Stimulated activated naive CD8-positive, alpha-beta T cell treated with anti-CD3 and anti-CD28 coated beads, Interleukin-15, Interleukin-2, amounts not matched to agents 100 U/mL and 50 U/mL, for 24 hours (primary cell): ENCODE data around the gene ESYT2.

Source experiments
- ATAC-seq: fragments of 150-1000 bp; cut with Tn5 transposase; one replicate; pipeline ENCODE4 v1.10.0; 2021
- DNase-seq: peaks from one replicate; pipeline ENCODE4 v3.0.0; 2021

The ESYT2 gene

DNA sequence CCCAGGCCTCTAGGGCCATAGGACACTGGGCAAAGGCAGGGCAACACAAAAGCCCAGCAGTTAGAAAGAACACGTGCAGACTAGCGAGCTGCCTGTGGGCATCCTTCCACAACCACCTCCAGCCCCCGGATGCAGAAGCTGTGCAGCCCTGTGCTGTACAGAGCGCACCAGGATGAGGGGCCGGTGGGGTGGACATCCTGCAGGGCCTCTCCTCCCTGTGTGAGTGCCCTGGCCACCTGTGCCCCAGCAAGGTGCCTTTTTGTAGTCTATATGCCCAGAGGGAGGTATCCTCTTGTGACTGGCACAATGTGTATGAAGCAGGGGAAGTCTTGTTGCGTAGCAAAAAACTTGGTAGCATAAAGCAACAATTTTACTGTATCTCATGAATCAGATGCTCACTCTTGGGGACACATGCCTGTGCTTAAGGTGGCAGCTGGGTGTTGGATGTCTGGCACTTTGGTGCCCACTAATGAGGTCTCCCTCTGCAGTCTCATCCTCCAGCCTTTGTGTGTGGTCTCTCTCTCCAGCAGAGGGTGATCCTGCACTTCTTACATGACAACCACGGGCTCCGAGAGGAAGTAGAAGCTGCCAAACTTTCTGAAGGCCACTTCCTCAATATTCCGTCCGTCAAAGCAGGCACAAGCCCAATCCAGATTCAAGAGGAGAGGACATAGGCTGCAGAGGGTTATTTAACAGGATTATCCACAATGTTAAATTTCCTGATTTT lies 133.4 kb downstream of the ESYT2 start:
- peak; percentile 55 for ATAC-seq
- DNase-seq, result no peak

DNA sequence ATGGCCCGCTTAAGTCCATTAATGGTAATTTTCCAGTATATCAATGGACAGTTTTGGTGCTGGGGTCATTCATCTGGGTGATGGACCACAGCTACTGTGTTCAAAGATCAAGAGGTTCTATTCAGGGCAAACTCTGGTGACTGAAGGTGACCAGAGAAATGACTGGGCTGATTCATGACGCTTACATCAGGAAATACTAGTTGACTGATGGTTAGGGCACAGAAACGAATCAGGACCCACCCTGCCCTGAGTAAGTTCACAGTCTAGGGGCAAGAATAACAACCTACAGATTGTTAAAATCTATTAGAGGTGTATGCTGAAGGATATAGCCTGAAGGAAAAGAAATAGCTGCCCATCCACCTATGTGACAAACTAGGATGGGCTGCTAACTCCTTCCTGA lies 134.3 kb downstream of the ESYT2 start:
- DNase-seq, result no peak
- ATAC-seq, result no peak

DNA sequence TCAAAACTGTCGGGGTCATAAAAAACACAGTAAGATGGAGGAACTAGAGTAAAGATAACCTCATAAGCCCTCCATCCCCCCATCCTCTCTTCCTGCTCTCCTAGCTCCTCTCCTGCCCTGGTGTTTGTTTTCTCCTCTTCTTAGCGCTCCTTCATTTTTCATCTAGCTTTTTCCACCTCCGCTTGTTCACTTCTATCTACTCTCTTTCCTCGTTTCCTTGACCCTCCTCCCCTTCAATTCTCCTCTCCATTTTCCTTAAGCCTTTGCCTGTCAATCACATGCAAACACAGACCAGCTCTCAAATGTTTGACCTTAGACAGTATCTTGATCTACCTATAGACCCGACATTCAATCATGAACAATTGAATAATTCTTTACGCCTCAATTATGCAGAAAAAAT lies 134.7 kb downstream of the ESYT2 start:
- no peak for ATAC-seq

DNA sequence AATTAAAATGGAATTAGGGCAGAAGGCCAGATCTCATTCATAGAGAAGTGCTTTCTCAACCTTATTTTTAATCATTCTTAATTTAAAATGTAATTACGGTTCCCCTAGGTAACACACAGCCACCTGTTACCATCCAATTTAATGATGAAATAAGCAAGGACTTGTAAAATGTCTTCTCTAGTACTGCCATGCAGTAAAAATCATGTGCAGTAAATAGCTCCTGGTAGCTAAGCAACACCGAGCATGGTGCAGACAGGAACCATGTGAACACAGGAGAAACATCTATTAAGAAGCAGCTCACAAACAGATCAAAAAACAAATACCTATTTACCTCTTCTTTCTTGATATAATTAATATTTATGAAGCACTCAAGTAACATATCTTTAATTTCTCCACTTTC lies 139.8 kb downstream of the ESYT2 start:
- ATAC-seq, result no peak
- no peak for DNase-seq

More for the DNA sequence above, 134.7 kb downstream of the ESYT2 start:
- no peak for DNase-seq

DNA sequence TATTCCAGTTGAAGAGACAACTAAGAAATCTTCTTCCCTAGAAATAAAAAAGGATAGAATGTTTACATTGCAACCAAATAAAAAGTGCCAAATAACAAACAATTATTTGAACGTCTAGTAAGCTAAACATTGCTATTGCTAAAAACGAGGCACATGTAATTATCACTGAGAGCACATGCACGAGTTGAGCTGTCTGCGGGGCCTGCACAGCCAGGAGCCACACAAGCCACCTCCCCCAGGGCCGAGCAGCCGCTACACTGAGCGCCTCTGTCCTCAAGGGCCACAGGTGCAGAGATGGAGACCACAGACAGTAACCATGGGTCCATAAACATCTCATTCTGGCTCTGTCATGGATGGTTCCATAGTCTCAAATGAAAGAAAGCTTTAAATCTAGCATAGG lies 141.9 kb downstream of the ESYT2 start:
- no peak for ATAC-seq
- DNase-seq, result no peak

DNA sequence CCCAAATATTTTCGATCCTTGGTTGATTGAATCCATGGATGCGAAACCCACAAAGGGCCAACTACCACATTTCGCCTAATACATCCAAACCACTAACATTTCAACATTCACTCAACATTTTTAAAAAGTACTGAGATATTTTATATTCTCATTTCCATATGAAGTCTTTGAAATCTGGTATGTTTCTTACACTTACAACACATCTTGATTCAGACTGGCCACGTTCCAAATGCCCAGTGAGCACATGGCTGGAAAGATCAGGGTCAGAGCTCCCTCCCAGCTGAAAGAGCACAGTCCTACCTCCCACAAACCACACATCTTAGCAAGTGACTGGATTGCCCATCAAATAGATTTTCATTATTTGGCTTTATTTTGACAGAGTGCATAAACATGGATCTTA lies 143.6 kb downstream of the ESYT2 start:
- ATAC-seq (no peak), DNase-seq (no peak)

DNA sequence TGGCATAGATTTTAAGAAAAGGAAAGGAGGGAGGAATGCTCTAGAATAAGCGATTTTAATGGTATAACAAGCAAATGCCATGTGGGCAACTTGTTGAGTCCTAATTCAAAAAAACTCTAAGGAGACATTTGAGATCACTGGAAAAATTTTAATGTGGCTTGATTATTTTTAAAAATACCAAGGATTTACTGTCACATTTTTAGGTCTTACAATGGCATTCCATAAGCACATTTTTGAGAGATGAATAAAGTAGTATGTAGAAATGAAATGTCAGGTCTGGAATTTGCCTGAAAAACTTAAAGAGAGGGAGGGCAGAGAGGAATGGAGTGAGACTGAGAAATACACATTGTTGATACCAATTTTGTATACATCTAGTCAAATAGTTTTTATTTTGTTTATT lies 145.0 kb downstream of the ESYT2 start:
- DNase-seq (no peak), ATAC-seq (no peak)

DNA sequence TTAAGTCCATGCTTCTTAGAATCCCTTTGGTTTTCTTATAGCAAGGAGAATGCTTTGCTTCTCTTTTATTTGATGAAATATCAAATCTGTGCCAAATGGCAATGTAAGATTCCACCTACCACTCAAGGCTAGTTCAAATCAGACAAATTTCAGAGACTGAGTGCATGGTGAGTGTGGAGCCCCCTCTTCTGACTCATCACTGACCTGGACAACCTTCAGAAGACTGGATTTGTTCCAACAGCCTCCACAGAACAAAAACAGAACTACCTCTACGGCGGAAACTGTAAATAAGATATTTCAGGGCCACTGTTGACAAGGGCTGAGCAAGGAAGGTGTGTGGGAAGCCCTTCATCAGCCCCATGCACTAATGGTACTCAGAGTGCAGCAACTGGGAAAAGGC lies 145.8 kb downstream of the ESYT2 start:
- ATAC-seq (no peak), DNase-seq (no peak)

DNA sequence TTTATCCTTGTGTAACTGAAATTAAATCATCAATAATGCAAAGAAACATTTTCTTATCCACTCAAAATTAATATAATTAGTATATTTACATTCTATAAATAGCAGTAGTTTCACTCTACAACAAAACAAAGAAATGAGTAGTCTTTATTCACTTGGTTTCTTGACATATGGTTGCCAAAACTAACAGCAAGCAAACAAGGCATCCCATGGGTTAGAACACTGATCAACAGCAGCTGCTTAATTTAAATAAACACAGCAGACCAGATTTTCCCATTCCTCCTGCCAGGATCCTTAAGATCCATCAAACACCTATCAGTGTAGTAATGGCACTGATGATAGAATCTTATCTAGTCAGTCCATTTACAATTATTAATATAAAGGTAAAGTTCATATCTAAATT lies 146.9 kb downstream of the ESYT2 start:
- ATAC-seq (no peak), DNase-seq (no peak)
